GM18868 (cell line): ENCODE results near the gene ZNF839.
"Not testable (repeated sequence)": the region's sequence is repeated elsewhere in the genome, so short reads cannot be mapped to it uniquely, and the experiment has no call there.

Experiments used
- ATAC-seq: cut with Tn5 transposase; IDR thresholded peaks from one replicate; pipeline ENCODE4 v1.9.1; 2021; ENCODE audit warnings: mild to moderate bottlenecking, moderate library complexity; ENCODE audit not compliant: unreplicated experiment

Gene ZNF839

DNA sequence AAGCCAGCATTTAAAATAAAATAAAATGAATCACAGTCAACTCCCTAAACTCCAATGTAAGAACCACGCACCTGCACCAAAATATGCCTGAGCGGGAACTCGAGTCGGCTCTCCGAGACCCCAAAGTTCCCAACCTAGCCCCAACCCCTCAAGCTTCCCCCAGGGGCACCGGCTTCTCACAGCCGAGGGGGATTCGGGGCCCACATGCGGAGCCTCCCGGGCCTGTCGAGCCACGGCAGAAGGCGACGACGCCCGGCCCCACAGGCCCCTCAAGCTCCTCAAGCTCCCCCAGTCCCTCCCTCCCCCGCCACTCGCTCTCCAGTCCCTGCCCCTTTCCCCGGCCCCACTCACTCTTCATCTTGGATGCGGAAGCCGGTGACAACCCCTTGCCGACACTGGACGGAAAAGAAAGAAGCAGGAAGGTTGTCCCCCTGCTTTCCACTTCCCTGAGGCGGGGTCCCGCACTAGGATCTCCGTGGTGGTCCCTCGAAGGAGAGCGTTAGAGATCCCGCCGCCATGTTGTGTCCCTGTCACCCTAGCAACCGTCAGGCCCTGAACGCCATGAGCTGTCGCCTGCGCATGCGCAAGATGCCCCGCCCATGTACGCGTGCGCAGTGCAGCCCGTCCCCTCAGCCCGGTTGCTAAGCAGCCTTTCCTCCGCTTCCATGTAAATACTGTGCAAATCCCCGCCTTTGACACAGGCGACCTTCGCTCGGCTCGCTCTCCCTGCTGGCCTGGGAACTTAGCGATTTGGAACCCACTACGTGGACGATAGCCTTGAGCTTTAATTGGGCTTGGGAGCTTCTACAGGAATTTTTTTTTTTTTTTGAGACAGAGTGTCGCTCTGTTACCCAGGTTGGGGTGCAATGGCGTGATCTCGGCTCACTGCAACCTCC is 14.7 kb upstream of the ZNF839 start, which contains the start of gene MOK:
Gene MOK, minus strand, starts transcription at position 554 of the 896 bp plus-strand sequence. Its CDS starts 196 bp downstream, at position 358.
- peak; percentile 95 for ATAC-seq

DNA sequence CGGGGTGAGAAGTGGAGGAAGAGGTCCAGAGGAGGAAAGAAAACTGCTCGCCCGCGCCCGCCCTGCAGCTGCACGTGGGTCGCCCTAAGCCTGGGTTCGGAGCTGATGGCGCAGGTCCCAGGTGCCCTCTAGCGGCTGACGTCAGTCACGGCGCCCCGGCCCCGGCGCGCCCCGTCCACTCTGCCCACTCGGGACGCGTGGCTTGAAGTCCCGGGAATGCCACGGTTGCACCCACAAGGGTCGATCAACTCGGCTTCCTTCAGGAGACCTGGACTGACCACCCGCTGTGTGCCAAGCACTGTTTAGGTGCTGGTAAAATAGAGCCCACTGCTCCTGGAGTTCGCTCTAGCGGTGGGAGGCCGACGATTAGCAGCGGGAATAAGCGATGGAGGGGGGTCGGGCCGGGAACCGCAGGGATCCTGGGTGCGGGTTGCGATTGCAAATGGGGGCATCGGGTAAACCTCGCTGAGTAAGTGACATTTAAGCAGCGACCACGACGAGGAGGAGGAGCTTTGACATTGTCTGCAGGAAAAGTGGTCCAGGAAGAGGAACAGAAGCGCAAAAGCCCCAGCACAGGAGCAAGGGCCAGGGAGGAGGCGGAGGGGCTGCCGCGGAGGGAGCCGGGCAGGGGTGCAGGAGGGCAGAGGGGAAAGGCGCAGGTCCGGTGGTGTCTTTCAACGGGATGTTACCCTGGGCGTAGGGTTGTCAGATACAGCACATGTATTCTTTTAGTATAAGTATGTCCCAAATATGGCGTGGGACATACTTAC is 5.1 kb upstream of the ZNF839 start:
- peak; percentile 47 for ATAC-seq

DNA sequence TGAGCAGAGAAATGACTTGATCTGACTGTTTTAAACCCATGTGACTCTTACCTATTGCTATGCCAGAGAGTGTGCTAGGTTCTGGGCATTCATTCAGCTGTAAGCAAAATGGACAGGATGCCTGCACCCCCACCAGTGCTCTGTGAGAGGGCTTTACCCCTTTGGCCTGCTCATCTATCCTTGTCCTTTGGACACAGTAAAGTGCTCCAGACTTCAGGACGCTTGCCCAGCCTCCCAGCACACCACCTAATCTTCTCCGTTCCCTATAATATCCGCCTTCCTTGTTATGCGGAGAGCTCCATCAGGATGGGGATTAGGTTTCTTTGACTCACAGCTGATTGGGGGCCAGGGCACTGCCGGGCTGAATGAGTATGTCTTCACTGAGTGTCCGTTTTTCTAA is 4.4 kb upstream of the ZNF839 start:
- no peak for ATAC-seq

DNA sequence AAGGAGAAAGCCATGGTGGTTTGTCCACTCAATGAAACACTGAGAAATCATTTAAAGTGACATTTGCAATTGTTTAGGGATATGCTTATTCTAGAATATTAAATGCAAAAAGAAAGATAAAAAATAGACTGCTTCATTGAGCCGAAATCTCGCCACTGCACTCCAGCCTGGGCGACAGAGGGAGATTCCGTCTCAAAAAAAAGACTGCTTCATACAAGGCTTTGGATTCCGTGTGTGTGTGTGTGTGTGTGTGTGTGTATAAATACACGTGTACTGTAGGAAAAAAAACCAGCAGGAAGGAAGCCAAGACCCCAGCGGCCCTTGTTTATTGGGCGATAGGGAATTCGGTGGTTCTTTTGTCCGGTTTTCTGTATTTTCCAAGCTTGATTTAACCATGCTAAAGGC is 3.2 kb upstream of the ZNF839 start:
- no peak for ATAC-seq

DNA sequence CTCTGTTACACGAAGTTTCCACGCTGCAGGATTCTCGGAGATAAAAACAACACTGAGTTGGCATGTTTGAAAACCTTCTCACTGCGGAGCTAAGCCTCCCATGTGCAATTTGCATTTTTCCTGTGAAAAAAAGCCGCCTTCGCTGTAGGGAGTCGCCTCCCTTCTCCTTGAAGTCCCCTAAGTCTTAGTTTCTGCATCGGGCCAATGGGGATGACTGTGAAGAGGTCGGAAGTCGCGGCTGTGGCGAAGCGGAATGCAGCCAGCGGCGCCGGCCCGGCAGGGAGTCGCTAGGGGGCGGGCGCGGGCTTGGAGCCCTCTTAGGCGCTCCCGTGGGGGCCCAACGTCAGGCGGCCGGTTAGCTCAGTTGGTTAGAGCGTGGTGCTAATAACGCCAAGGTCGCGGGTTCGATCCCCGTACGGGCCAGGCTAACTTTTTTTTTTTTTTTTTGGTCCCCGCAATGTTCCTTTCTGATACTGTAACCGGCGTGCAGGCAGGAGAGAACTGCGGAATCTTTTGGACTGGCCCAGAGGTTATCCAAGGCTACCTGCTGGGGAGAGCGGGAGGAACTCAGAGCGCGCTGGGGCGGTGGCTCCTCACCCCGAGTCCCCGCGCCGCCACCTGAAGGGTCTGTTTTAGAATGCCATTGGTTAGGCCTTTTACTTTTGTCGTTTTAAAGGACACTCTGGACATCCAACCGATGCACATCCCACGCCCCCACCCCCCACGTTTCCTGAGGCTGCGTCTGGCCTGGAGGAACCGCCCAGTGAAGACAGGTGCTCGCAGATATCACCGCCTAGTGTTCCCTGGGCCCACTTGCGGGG is 2.6 kb upstream of the ZNF839 start:
- peak; percentile 56 for ATAC-seq

DNA sequence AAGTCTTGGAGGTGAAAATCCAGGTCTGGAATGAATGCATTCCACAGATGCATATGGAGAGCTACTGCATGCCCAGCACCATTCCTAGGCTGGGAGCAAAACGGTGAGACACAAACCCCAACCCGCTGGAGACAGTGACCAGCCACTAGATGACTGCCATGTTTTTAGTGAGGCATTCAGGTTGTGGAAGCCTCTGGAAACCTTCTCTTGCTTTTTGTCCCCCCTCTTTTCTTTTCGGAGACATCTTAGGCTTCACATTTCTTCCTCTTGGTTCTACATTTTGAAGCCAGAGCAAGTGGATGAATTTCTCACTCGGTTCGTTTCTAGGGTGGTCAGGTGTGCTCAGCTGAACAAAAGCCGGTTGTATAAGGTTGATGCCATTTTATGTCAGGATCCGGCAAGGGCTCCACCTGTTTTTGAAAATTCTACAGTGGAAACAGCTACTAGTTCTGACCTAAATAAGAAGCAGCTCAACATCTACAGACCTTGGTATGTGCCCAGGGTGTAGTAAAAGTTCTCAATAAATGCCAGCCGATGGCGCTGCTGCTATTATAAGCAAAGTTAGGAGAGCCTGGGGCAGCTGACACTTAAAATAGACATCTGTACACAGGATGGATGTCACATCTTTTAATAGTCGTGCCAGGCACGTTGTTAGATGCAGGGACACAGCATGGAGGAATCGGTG is 1.8 kb upstream of the ZNF839 start:
- ATAC-seq, result no peak

DNA sequence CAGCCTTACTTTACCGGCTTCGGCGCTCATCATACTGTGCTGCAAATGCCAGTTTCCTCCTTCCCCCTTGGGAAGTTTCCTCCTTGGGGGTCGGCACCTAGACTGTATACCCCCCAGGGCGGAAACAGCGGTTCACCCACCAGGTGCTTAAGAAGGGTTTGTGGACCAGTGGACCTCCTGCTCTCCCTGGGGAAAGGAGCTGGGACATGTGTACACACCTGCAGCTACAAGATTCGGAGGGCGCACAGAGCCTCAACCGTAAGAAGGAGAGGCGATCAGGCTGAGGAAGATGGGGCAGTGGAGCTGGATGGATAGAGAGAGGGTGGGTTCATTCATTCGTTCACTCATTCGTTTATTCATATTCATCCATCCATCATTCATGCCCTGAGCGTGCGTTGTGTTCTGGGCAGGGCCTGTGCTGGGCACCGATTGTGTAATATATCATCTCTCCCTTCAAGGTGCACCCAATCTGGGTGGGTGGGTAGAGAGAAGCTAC is 717 bp upstream of the ZNF839 start:
- no peak for ATAC-seq

DNA sequence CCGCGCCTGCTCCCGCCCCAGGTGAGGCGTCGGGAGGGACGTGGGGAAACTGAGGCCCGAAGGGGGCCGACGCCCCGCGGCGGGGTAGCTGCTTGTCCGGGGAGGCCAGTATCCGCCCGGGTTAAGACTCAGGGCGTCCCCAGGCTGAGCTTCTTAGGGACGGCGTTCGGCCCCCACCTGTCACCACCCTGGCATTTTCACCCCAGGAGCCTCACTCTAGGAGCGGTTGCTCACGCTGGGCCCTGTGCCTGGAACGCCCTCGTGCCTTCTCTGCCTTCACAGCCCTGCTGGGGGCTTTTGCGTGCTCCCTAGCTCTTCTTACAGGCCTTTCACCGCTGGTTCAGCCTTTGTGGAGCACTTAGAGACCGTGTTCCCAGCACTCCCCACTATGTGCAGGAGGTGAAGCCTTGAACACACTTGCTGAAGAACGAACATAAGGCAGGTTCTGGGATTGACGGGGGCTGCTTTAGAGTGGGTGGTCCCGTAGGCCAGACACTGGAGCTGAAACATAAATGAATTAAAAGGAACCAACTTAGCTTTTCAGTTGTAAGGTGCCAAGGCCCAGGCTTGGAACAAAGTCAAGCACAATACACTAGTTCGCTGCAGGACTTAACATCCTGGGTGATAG is 601 bp downstream of the ZNF839 start:
- ATAC-seq, result peak; percentile 12

DNA sequence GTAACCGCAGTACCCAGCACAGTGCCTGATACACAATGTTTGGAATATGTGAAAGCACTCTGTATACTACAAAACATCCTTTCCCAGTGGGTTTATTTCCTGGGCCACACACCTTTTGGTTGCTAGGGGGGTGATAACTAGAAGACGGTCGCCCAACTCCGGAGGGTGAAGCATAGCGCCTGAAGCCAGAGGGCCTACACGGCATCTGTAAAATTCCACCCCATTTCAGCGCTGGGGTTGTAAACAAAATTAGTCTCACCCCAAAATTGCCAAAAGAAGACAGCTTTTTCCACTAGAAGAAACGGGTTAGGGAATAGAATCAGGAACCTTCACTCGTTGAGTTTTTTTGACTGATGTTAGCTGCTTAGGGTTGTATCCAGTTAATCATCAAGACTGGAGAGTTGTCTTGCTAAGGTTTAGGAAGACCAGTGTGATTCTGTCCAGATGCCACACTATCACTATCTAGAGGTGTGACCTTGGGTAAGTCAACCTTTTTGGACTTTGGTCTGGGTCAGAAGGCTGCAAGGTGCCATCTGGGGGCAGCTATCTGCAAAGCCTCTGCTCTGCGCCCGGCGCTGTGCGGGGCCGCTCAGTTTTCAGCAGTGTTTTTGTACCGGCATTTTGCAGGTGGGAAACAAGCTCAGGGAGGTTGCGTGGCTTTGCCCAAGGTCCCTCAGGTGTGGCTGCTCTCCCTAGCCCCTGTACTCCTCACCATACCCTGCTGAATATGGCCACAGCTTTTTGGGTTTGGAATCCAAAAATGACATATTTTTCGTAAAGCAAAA is 1.3 kb downstream of the ZNF839 start:
- no peak for ATAC-seq

DNA sequence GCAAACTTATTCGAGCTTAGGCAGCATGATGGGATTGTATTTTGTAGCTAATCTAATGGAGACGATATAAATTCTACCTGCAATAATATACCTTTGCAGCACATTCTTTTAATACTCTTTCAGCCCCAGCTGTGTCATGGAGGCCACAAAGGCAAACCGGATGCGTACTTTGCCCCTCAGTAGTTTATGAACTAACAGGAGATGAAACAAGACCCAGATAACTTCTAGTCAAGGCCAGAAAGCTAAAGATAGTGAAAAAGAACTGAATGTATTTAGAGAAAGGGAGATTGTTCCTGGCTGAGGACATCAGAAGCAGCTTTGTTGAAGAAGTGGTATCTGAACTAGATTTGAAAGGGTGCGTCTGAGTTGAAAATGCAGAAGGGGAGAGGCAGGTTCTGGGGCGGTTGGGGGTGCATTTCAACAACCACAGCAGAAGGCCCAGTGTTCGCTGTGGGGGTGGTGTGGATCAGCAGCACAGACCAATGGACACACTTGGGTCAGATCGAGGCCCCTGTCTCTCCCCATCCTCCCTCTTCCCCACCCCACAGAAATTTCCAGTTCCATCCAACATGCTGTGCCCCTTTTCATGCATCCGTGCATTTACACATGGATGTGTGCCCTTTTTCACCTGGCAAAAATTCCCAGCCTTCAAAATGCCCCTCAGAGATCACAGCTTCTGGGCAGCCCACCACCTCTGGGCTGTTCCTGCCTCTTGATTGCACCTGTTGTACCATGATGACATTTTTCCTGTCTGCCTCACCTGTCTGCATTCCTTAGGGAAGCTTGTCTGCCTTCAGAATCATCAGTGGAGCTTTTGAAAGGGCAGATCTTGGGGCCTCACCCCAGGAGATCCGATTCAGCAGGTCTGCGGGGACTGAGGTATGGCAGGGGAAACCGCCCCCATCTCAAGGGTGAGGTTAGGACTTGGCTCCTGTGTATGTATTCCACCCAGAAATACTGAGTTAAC is 2.2 kb downstream of the ZNF839 start:
- ATAC-seq, result no peak

DNA sequence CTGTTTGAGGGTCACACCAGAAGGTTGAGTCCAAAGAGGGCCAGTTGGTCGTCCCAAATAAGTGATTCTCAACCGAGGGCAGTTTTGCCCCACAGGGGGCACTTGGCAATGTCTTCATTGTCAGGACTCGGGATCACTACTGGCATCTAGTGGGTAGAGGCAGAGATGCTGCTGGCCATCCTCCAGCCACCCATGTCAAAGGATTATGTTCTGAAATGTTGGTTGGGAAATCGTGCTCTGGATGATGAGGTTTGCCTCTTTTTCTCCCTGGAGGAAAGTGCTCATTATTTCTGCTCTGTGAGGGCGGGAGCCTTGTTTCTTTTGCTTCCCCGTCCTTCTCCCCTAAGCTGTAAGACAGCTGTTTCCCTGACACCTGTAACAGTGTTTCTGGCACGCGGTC is 3.6 kb downstream of the ZNF839 start:
- ATAC-seq, result no peak

DNA sequence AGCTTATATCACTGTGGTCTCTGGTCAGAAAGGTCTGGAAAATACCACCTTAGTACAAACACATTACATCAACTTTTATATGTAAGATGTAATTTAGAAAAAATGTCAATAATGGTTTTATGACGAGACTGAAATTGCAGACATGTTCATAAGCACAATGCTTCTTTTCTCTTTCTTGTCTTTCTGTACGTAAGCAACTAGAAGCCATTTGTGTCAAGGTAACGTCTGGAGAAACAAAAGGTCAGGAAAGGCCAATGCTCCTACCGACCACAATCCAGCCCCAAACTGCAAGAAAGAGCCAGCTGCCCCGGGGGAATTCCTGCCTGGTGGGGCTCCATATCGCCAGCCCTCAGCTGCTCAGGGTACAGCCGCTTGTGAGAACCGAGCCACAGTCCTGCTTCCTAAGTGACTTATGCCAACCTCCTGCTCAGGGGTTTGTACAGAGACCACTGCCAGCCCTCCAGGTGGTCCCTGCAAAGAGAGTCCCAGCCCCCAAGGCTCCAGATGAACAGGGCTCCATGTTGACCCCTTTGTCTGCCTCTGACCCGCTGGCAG is 6.3 kb downstream of the ZNF839 start:
- ATAC-seq, result no peak

DNA sequence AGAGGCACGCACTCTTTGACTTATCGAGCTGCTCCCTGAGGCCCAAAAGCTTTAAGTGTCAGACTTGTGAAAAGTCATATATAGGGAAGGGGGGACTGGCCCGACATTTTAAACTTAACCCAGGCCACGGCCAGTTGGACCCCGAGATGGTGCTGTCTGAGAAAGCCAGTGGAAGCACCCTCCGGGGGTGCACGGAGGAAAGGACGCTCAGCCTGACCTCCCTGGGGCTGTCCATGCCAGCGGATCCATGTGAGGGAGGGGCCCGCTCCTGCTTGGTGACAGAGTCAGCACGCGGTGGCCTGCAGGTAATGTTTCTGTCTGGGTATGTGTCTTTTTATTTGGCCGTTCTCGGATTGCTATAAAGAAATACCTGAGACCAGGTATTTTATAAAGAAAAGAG is 7.0 kb downstream of the ZNF839 start:
- no peak for ATAC-seq

DNA sequence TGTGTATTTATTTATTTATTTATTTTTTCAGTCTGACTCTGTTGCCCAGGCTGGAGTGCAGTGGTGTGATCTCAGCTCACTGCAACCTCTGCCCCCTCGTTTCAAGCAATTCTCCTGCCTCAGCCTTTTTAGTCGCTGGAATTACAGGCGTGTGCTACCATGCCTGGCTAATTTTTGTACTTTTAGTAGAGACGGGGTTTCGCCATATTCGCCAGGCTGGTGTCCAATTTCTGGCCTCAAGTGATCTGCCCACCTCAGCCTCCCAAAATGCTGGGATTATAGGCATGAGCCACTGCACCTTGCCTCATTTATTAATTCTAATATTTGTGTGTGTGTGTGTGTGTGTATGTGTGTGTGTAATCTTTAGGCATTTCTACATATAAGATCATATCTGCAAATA is 9.8 kb downstream of the ZNF839 start:
- not testable (repeated sequence) for ATAC-seq

DNA sequence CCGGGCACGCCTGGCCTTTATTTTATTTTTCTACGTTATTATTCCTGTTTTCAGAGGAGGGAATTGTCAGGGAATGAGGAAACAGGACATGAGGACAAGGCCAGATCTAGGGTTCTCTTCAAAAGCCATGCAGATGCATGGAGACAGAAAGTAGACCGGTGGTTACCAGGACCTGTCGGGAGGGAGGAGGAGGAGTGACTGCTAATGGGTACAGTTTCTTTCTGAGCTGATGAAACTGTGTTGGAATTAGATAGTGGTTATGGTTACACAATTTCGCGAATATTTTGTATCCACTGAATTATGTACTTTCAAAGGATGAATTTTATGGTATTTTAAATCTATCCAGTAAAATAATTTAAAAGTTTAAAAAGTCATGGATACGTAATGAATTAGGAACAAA is 11.3 kb downstream of the ZNF839 start:
- no peak for ATAC-seq

DNA sequence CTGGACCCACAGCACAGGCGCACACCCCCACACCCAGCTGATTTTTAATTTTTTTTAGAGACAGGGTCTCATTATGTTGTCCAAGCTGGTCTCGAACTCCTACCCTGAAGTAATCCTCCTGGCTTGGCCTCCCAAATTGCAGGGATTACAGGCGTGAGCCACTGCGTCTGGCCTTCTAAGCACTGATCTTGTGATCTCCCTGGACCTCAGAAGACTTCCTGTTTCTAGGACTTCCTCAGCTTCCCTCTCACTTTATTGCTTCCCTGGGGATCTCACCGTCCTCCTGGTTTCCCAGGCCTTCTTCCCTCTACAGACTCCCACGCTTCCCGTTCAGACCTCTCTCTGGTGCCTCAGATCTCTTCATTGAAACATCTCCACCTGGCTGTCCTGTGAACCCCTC is 13.8 kb downstream of the ZNF839 start:
- no peak for ATAC-seq

DNA sequence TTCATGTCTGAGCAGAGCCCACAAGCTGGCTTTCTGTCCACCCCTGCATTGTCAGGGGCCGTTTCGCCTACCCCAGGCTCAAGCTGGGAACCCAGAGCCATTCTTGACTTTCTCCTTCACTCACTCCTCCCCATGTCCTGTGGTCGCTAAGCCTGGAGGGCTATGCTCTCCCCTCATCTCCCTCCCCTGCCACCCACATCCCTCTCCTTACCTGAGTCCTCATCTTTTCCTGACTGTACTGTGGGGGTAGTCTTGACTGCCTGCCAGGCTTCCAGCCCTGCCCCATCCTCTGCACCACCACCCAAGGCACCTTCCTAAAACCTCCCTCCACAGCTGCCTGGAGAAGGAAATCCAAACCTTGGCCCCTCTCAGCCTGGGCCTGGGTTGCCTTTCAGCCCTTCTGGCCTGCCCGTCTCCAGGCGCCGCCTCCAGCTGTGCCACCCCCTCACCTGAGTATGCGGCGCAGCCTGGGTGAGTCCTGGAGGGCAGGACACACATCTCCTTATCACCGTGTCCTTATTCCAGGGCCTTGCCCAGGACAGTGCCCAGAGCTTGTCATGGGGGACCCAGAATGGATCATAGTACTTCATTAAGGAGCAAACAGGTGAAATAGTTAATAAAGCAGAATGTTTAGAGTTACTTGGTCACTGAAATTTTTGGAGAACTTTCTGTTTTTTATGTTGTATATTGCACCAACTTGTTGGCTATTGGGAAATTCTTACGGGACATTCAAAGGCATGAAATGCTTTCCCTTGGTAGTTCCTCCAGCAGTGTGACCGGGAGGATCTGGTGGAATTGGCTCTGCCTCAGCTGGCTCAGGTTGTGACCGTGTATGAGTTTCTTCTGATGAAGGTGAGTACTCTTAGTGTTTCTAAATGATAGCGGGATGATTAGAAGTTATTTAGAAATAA is 14.5 kb downstream of the ZNF839 start:
- ATAC-seq, result no peak
